NCI-H345 treated with DMSO at 0.1 percent for 48 hours (cell line): ENCODE measurements around the gene CAV3.

ENCODE experiments used
- DNase-seq: peaks from one replicate; lab custom pipeline; 2025; ENCODE audit not compliant: unreplicated experiment; lab: John Stamatoyannopoulos, UW

CAV3 gene

GRCh38 chr3:8734908-8735307 lies 1.3 kb downstream of the CAV3 start:
- DNase-seq = no peak

- no peak for DNase-seq
These were observed 2.8 kb downstream of the CAV3 start for GRCh38 chr3:8736436-8736835.

GRCh38 chr3:8737301-8737700 lies 3.7 kb downstream of the CAV3 start:
- DNase-seq = no peak

GRCh38 chr3:8737823-8738222 lies 4.2 kb downstream of the CAV3 start:
- no peak for DNase-seq

GRCh38 chr3:8738639-8739038 lies 5.0 kb downstream of the CAV3 start:
- no peak for DNase-seq

- no peak for DNase-seq
These were observed 6.3 kb downstream of the CAV3 start for GRCh38 chr3:8739757-8740504.

GRCh38 chr3:8741581-8742261 lies 8.1 kb downstream of the CAV3 start:
- DNase-seq = no peak

GRCh38 chr3:8743021-8743601 lies 9.5 kb downstream of the CAV3 start:
- DNase-seq = no peak

GRCh38 chr3:8743911-8744310 lies 10.3 kb downstream of the CAV3 start:
- no peak for DNase-seq

GRCh38 chr3:8745619-8746370 lies 12.2 kb downstream of the CAV3 start:
- no peak for DNase-seq

- no peak for DNase-seq
These were observed 13.3 kb downstream of the CAV3 start for GRCh38 chr3:8746780-8747345.

GRCh38 chr3:8749316-8749715 lies 15.7 kb downstream of the CAV3 start:
- no peak for DNase-seq

GRCh38 chr3:8752832-8753231 lies 19.2 kb downstream of the CAV3 start:
- no peak for DNase-seq

GRCh38 chr3:8755097-8755496 lies 21.5 kb downstream of the CAV3 start:
- no peak for DNase-seq

GRCh38 chr3:8755564-8756237 lies 22.1 kb downstream of the CAV3 start:
- DNase-seq = no peak

GRCh38 chr3:8756671-8757070 lies 23.1 kb downstream of the CAV3 start:
- no peak for DNase-seq

GRCh38 chr3:8757551-8758518 lies 24.2 kb downstream of the CAV3 start:
- no peak for DNase-seq

GRCh38 chr3:8759038-8759707 lies 25.6 kb downstream of the CAV3 start:
- no peak for DNase-seq

GRCh38 chr3:8760091-8760490 lies 26.5 kb downstream of the CAV3 start:
- DNase-seq = no peak
